B cell (primary cell): Measurements from ENCODE around the gene C22orf15. TPM values are rescaled to one million over a fixed set of nuclear protein-coding genes. Genes with fewer than 3 reads are reported as not detected.

Experiments
- ATAC-seq: fragments of 200-7000 bp; cut with Tn5 transposase; one replicate; pipeline ENCODE4 v1.10.0; 2021; ENCODE audit warnings: low read depth, mild to moderate bottlenecking, moderate number of reproducible peaks, moderate library complexity
- CTCF ChIA-PET: fragments of 350-600 bp; sonication (Branson Sonifier 250); formaldehyde crosslinking; loops from one replicate; lab custom pipeline; 2021; ENCODE audit warnings: antibody characterized with exemption, inconsistent platforms; lab: Charles Lee
- POLR2A ChIA-PET: fragments of 350-600 bp; sonication (Branson Sonifier 250); formaldehyde crosslinking; loops from one replicate; lab custom pipeline; 2021; ENCODE audit warnings: antibody characterized with exemption; lab: Charles Lee
- DNase-seq: peaks from one replicate; pipeline ENCODE4 v3.0.0; 2013
- H2AFZ ChIP-seq: 2 replicates; pipeline ENCODE4 v1.6.1; 2012; ENCODE audit warnings: mild to moderate bottlenecking, low read depth, low read length; ENCODE audit not compliant: insufficient read depth, poor library complexity, severe bottlenecking
- H3K27ac ChIP-seq, 2 donors: 1 replicate in 1 of 2; 2 replicates in 1 of 2; pipeline ENCODE4 v1.5.1; 2012 to 2013; ENCODE audit warnings: low read length in 2 of 2, mild to moderate bottlenecking in 2 of 2, moderate library complexity in 1 of 2
- H3K27me3 ChIP-seq, 4 experiments: fragments of 200-600 bp in 1 of 4; sonication (generic) in 1 of 4; replicated peaks in 1 of 4; 1 replicate in 2 of 4; 2 replicates in 2 of 4; pipeline versions ENCODE4 v1.6.1 to v1.7.0; 2013 to 2016; ENCODE audit warnings: low read length in 3 of 4, mild to moderate bottlenecking in 2 of 4, mixed read lengths in 1 of 4, moderate library complexity in 1 of 4; ENCODE audit not compliant: insufficient read depth in 4 of 4, control insufficient read depth in 3 of 4; ENCODE audit errors: control extremely low read depth in 1 of 4
- H3K36me3 ChIP-seq, 2 experiments: replicated peaks in 1 of 2; 1 replicate in 1 of 2; 2 replicates in 1 of 2; pipeline versions ENCODE4 v1.6.1 to v1.7.1; 2013; ENCODE audit warnings: low read length in 1 of 2; ENCODE audit not compliant: insufficient read depth in 2 of 2, control insufficient read depth in 1 of 2; ENCODE audit errors: control extremely low read depth in 1 of 2, extremely low read depth in 1 of 2
- H3K4me1 ChIP-seq, 2 donors: fragments of 200-600 bp in 1 of 2; sonication (generic) in 1 of 2; 1 replicate in 1 of 2; 2 replicates in 1 of 2; pipeline versions ENCODE4 v1.5.1 to v1.6.1; 2013 to 2017; ENCODE audit warnings: low read length in 2 of 2; ENCODE audit not compliant: control insufficient read depth in 2 of 2, insufficient read depth in 2 of 2
- H3K4me2 ChIP-seq: replicated peaks from 2 replicates; pipeline ENCODE3; 2012; ENCODE audit warnings: mild to moderate bottlenecking, low read depth, low read length; ENCODE audit not compliant: poor library complexity, severe bottlenecking
- H3K4me3 ChIP-seq, 5 experiments: fragments of 200-600 bp in 1 of 5; sonication (generic) in 1 of 5; 1 replicate in 3 of 5; 2 replicates in 2 of 5; pipeline versions ENCODE4 v1.5.1 to v1.7.0; 2011 to 2016; ENCODE audit warnings: low read length in 4 of 5, mild to moderate bottlenecking in 4 of 5, low read depth in 2 of 5, control low read depth in 1 of 5, moderate library complexity in 1 of 5; ENCODE audit not compliant: insufficient read depth in 1 of 5; ENCODE audit errors: control extremely low read depth in 1 of 5, extremely low read depth in 1 of 5
- H3K79me2 ChIP-seq: fragments of 200-600 bp; sonication (generic); one replicate; pipeline ENCODE4 v1.6.0; 2016; ENCODE audit warnings: low read length; ENCODE audit not compliant: control insufficient read depth, insufficient read depth
- H3K9ac ChIP-seq: fragments of 200-600 bp; sonication (generic); 2 replicates; pipeline ENCODE4 v1.6.1; 2017; ENCODE audit warnings: mild to moderate bottlenecking, low read length, moderate library complexity
- H3K9me3 ChIP-seq, 3 donors: one replicate each; pipeline versions ENCODE4 v1.6.1 to v1.7.1; 2013; ENCODE audit warnings: low read length in 2 of 3; ENCODE audit not compliant: control insufficient read depth in 2 of 3, insufficient read depth in 1 of 3; ENCODE audit errors: control extremely low read depth in 1 of 3
- H4K20me1 ChIP-seq: 2 replicates; pipeline ENCODE4 v1.6.0; 2012; ENCODE audit warnings: mild to moderate bottlenecking, low read length; ENCODE audit not compliant: insufficient read depth, control insufficient read depth, poor library complexity, severe bottlenecking
- H3K27ac Mint-ChIP-seq: one replicate; pipeline ENCODE4 v1.8.0; 2021; ENCODE audit warnings: mixed read lengths
- H3K27me3 Mint-ChIP-seq: one replicate; pipeline ENCODE4 v1.8.0; 2021; ENCODE audit warnings: mixed read lengths
- H3K4me1 Mint-ChIP-seq: one replicate; pipeline ENCODE4 v1.8.0; 2021; ENCODE audit warnings: mixed read lengths
- H3K4me3 Mint-ChIP-seq: one replicate; pipeline ENCODE4 v1.8.0; 2021; ENCODE audit warnings: mixed read lengths
- H3K9me3 Mint-ChIP-seq: one replicate; pipeline ENCODE4 v1.8.0; 2022; ENCODE audit warnings: mixed read lengths; ENCODE audit not compliant: insufficient read depth
- EZH2 ChIP-seq: IDR thresholded peaks from 2 replicates; pipeline ENCODE4 v1.6.1; 2012; ENCODE audit warnings: borderline replicate concordance, low read depth, mild to moderate bottlenecking, moderate library complexity, low read length; ENCODE audit not compliant: insufficient read depth, poor library complexity, severe bottlenecking
- WGBS: methylation state at CpG from one replicate; pipeline ENCODE4 v1.1.5; 2013; ENCODE audit warnings: missing lambda C conversion rate; ENCODE audit not compliant: insufficient coverage; 5-methylcytosine and 5-hydroxymethylcytosine counted together
- intact Hi-C: fragments of 100-400 bp; cut with micrococcal nuclease; formaldehyde crosslinking; loops from one replicate; pipeline ENCODE4 v1.10.0; 2022
- polyA plus RNA-seq: library from polyadenylated mRNA; depleted of rRNA; stranded (reverse); fragments of >200 nt; gene quantifications from 2 replicates; pipeline ENCODE4 v1.2.3, GENCODE V29; 2012
- total RNA-seq, 2 donors: library from RNA; stranded (reverse); fragments of 120-200 nt in 1 of 2; gene quantifications; 1 replicate in 1 of 2; 2 replicates in 1 of 2; pipeline versions ENCODE4 v1.2.3 to v1.2.4, GENCODE V29; 2013 to 2022
- TF ChIP-seq, protein P1 (sequence below): fragments of 200-600 bp; IDR thresholded peaks from one replicate; pipeline ENCODE4 v1.8.0; 2022; ENCODE audit warnings: antibody characterized with exemption, mild to moderate bottlenecking

Gene C22orf15
- total and polyA plus RNA-seq, 2 donors (not counting 1 experiment from before 2014, with no cell fraction given): 0.61 to 0.81 TPM

DNA sequence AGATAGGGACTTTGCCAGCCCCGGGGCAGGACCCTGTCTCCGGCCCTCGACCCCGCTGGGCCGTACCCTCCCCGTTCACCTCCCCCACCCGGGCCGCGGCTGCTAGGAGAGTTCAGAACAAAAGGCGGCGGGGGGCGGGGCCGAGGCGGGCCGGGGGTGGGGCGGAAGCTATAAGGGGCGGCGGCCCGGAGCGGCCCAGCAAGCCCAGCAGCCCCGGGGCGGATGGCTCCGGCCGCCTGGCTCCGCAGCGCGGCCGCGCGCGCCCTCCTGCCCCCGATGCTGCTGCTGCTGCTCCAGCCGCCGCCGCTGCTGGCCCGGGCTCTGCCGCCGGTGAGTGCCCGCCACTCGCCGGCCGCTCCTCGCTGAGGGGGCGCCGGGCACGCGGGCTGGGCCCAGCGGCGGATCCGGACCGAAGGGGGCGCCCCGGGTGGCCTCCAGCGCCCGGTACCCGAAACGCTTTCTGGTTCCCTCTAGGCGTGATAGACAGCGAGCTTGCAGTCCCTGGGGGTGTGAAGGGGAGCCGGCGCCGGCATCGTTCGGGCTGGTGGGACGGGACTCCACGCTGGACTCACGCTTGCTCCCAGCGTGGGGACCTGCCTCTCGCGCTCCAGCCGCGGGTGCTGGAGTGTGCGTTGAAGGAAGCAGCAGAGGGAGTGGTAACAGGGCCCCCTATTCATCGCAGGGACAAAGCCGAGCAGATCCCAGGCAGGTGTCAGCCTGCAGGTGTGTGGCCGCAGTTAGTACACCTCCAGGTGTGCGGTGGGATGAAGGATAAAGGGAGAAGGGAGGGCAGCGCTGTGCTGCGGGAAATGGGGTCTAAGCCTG is 10.1 kb downstream of the C22orf15 start, which contains the start of gene MMP11:
Gene MMP11 (plus strand): TSS at position 201 of the 825 bp plus-strand sequence. CDS start 22 bp downstream, at position 223.
- Mint-ChIP-seq H3K4me1 (peaks cover 40% of the 10 kb centered on the region), H3K27me3 (no peaks in the 10 kb centered on the region), H3K27ac (peak within 1 kb of the TSS; percentile 77), H3K9me3 (no peaks in the 10 kb centered on the region), H3K4me3 (peak within 1 kb of the TSS; percentile 92)
- Histone ChIP-seq H3K36me3 (no peaks in the 10 kb centered on the region), H3K4me3 (peak within 1 kb of the TSS in 4 of 5 experiments; percentile 37 to 67 (median 49)), H3K27me3 (no peaks in the 10 kb centered on the region), H3K9ac (peak within 1 kb of the TSS; percentile 65), H2AFZ (peak within 1 kb of the TSS; percentile 81), H3K79me2 (peaks cover 22% of the 10 kb centered on the region), H3K4me1 (peaks cover 40 to 55% of the 10 kb centered on the region in 2 donors), H3K27ac (peak within 1 kb of the TSS; percentile 51 to 57), H3K9me3 (no peaks in the 10 kb centered on the region), H4K20me1 (peaks cover 7% of the 10 kb centered on the region), H3K4me2 (peak within 1 kb of the TSS; percentile 95)
- 4% methylated on average over 63 of the region's 79 CpGs for WGBS
- intact Hi-C loops: loop anchor here (1.0 kb wide), 1 partner anchor 14 kb away; no protein-coding TSS in a partner anchor
- no peak for TF ChIP-seq EZH2
- TF ChIP-seq, protein P1, sequence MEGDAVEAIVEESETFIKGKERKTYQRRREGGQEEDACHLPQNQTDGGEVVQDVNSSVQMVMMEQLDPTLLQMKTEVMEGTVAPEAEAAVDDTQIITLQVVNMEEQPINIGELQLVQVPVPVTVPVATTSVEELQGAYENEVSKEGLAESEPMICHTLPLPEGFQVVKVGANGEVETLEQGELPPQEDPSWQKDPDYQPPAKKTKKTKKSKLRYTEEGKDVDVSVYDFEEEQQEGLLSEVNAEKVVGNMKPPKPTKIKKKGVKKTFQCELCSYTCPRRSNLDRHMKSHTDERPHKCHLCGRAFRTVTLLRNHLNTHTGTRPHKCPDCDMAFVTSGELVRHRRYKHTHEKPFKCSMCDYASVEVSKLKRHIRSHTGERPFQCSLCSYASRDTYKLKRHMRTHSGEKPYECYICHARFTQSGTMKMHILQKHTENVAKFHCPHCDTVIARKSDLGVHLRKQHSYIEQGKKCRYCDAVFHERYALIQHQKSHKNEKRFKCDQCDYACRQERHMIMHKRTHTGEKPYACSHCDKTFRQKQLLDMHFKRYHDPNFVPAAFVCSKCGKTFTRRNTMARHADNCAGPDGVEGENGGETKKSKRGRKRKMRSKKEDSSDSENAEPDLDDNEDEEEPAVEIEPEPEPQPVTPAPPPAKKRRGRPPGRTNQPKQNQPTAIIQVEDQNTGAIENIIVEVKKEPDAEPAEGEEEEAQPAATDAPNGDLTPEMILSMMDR: peak; percentile 22
- ChIA-PET CTCF (interaction anchor here (0.9 to 12.8 kb wide), 8 partner anchors 17 to 121 kb away, joined by 3 to 188 read pairs (median 3); partner anchors contain the start of genes MIF, SLC2A11, VPREB3 and ZNF70), POLR2A (interaction anchor here (0.9 to 14.3 kb wide), 11 partner anchors 16 to 122 kb away, joined by 3 to 174 read pairs (median 4); partner anchors contain the start of genes DERL3, MIF, SLC2A11 and VPREB3)
- peak; percentile 74 for DNase-seq
- ATAC-seq: peak; percentile 64
